MCF 10A (cell line): Measurements from ENCODE around the gene THEMIS. TPM values are rescaled to one million over a fixed set of nuclear protein-coding genes. Genes with fewer than 3 reads are reported as not detected.

Experiments used
- BruUV-seq: library from RNA; stranded (reverse); fragments of 400-500 nt; replicated peaks from 2 replicates; lab custom pipeline; 2021; lab: Mats Ljungman, UMichigan
- CTCF ChIA-PET: fragments of 300-600 bp; sonication (Branson Sonifier 250); formaldehyde crosslinking; extraction: SDS; loops from one replicate; lab custom pipeline; 2021; ENCODE audit warnings: antibody characterized with exemption, inconsistent platforms; lab: Yijun Ruan, JAX
- POLR2A ChIA-PET: fragments of 300-600, 350-650 bp; sonication (Branson Sonifier 250); formaldehyde crosslinking; extraction: SDS; loops from one replicate; lab custom pipeline; 2020; ENCODE audit warnings: antibody characterized with exemption, inconsistent platforms; lab: Yijun Ruan, JAX
- DNase-seq: peaks from one replicate; pipeline ENCODE4 v3.0.0-alpha.2; 2018; ENCODE audit not compliant: unreplicated experiment
- H3K27ac Mint-ChIP-seq: one replicate; pipeline ENCODE4 v1.8.0; 2022; ENCODE audit warnings: mild to moderate bottlenecking, low read depth, mixed read lengths; ENCODE audit not compliant: unreplicated experiment
- H3K27me3 Mint-ChIP-seq: one replicate; pipeline ENCODE4 v1.8.0; 2022; ENCODE audit warnings: mixed read lengths; ENCODE audit not compliant: insufficient read depth, unreplicated experiment
- H3K36me3 Mint-ChIP-seq: one replicate; pipeline ENCODE4 v1.8.0; 2022; ENCODE audit warnings: mild to moderate bottlenecking, moderate library complexity, mixed read lengths; ENCODE audit not compliant: insufficient read depth, unreplicated experiment
- H3K4me1 Mint-ChIP-seq: one replicate; pipeline ENCODE4 v1.8.0; 2022; ENCODE audit warnings: mixed read lengths; ENCODE audit not compliant: insufficient read depth, unreplicated experiment
- H3K4me3 Mint-ChIP-seq: one replicate; pipeline ENCODE4 v1.8.0; 2022; ENCODE audit warnings: mild to moderate bottlenecking, moderate library complexity, mixed read lengths; ENCODE audit not compliant: unreplicated experiment
- H3K9me3 Mint-ChIP-seq: one replicate; pipeline ENCODE4 v1.8.0; 2022; ENCODE audit warnings: mixed read lengths; ENCODE audit not compliant: unreplicated experiment
- intact Hi-C: fragments of 100-400 bp; cut with micrococcal nuclease; formaldehyde crosslinking; loops from 2 replicates; pipeline ENCODE4 v1.14.1; 2022
- total RNA-seq: library from RNA; stranded (reverse); gene quantifications from 2 replicates; pipeline ENCODE4 v1.2.3, GENCODE V29; 2022
- TF ChIP-seq, protein P1 (sequence below): fragments of 200-600 bp; IDR thresholded peaks from one replicate; pipeline ENCODE4 v1.8.0; 2022; ENCODE audit warnings: antibody characterized with exemption, mild to moderate bottlenecking; ENCODE audit not compliant: unreplicated experiment

THEMIS gene
- total RNA-seq, 1 experiment from 2014 or later = not detected

DNA sequence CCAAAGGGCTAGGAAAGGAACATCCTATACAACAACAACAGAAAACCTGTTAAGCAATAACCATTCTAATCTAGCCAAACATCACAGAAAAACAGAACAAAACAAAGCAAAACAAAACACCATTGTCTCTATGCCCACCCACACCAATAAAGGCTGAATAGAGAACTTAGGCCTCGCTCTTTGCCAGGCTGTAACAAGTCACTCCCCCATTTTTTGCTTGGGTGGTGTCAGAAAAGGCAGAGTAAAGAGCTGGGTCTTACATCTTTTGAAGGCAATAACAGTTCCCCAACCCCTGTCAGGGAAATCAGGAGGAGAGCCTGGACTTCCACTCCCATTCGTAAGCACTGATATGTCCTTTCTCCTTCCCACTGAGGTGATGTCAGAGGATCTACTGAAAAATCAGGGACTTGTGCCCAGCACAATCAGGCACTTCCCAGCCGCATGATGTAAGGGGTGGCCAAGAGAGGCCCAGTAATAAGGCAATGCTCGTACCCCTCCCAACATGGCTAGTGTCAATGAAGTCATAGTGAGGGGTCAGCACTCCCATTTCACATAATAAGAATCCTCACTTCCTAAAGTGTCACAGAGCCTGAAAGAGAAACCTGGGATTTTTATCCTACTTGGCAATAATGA, 31.0 kb downstream of the THEMIS start:
- CTCF ChIA-PET = interaction anchor here (0.6 to 1.3 kb wide), 3 partner anchors 35 to 855 kb away, joined by 3 read pairs; no protein-coding TSS in a partner anchor
- intact Hi-C loops = no loop called here

DNA sequence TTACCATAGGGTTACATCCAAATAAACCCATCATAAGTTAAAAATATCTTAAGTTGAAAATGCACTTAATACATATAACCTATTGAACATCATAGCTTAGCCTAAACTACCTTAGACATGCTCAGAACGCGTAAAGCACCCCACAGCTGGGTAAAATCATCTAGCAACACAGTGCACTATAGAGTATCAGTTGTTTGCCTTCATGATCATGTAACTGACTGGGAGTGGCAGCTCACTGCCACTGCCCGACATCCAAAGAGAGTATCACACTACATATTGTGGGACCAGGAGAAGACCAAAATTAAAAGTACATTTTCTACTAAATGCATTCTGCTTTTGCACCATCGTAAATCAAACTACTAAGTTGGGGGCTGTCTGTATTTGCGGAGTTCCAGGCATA, 31.7 kb downstream of the THEMIS start:
- no peaks in the 10 kb centered on the region for H3K36me3 Mint-ChIP-seq
- H3K27me3 Mint-ChIP-seq = no peaks in the 10 kb centered on the region
- no peak overlapping the region for H3K27ac Mint-ChIP-seq
- TF ChIP-seq, protein P1, sequence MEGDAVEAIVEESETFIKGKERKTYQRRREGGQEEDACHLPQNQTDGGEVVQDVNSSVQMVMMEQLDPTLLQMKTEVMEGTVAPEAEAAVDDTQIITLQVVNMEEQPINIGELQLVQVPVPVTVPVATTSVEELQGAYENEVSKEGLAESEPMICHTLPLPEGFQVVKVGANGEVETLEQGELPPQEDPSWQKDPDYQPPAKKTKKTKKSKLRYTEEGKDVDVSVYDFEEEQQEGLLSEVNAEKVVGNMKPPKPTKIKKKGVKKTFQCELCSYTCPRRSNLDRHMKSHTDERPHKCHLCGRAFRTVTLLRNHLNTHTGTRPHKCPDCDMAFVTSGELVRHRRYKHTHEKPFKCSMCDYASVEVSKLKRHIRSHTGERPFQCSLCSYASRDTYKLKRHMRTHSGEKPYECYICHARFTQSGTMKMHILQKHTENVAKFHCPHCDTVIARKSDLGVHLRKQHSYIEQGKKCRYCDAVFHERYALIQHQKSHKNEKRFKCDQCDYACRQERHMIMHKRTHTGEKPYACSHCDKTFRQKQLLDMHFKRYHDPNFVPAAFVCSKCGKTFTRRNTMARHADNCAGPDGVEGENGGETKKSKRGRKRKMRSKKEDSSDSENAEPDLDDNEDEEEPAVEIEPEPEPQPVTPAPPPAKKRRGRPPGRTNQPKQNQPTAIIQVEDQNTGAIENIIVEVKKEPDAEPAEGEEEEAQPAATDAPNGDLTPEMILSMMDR = no peak
- CTCF ChIA-PET = interaction anchor here (0.5 to 1.3 kb wide), 6 partner anchors 10 to 856 kb away, joined by 3 to 5 read pairs (median 3); no protein-coding TSS in a partner anchor
- no peak overlapping the region for H3K4me3 Mint-ChIP-seq
- H3K9me3 Mint-ChIP-seq = no peaks in the 10 kb centered on the region
- DNase-seq = no peak
- no peaks in the 10 kb centered on the region for H3K4me1 Mint-ChIP-seq
- no TSS peak for BruUV-seq
- POLR2A ChIA-PET = interaction anchor here (0.7 kb wide), 1 partner anchor 108 kb away, joined by 3 read pairs; no protein-coding TSS in a partner anchor
- intact Hi-C loops = no loop called here

More for the DNA sequence above, 31.0 kb downstream of the THEMIS start:
- Mint-ChIP-seq H3K27me3 (no peaks in the 10 kb centered on the region), H3K9me3 (no peaks in the 10 kb centered on the region), H3K4me3 (no peak overlapping the region), H3K36me3 (no peaks in the 10 kb centered on the region), H3K27ac (no peak overlapping the region), H3K4me1 (no peaks in the 10 kb centered on the region)
- no TSS peak for BruUV-seq
- no peak for DNase-seq
- POLR2A ChIA-PET = interaction anchor here (0.6 to 0.7 kb wide), 2 partner anchors 107 to 492 kb away, joined by 3 read pairs; no protein-coding TSS in a partner anchor
- TF ChIP-seq, protein P1 = no peak

DNA sequence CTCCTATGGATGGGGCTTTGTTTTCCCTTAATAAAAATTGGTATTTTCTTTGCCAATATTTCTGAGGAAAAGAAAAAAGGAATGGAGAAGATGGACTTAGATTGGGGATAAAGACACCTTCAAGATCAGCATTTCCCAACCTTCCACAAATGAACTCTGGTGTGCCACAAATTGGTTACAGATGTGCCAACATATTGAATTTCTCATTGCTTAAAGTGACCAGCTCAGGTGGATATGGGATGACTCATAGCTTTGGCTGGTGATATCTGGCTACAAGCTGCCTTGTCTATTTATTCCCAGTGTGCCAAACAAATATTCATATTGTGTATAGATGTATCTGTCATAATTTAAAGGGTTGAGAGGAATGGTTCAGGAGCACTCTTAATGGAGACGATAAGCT, 32.5 kb downstream of the THEMIS start:
- Mint-ChIP-seq H3K9me3 (no peaks in the 10 kb centered on the region), H3K36me3 (no peaks in the 10 kb centered on the region), H3K4me3 (no peak overlapping the region), H3K27me3 (no peaks in the 10 kb centered on the region), H3K27ac (no peak overlapping the region), H3K4me1 (no peaks in the 10 kb centered on the region)
- BruUV-seq = no TSS peak
- ChIA-PET POLR2A (no interaction called here), CTCF (interaction anchor here (0.6 to 1.1 kb wide), 3 partner anchors 9 to 50 kb away, joined by 3 to 5 read pairs (median 4); no protein-coding TSS in a partner anchor)
- peak; percentile 11 for DNase-seq
- TF ChIP-seq, protein P1 = no peak
- intact Hi-C loops = no loop called here

DNA sequence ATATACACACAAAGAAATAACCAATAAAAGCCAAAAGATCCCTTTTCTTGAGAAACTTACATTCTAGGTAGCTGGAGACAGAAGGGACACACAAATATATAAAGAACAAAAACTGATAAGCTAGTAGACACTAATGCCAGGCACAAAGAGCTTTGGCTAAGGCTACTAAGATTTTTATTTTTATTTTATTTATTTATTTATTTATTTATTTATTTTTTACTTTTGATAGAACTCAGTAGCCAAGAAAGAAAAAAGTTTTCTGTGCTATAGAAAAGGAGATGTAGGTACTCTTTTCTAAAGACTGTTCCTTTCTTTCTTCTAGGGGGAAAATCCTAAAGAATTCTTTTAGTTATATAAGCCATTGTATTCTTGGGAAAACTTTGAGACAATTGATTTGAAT, 34.1 kb downstream of the THEMIS start:
- TF ChIP-seq, protein P1 = no peak
- Mint-ChIP-seq H3K9me3 (no peaks in the 10 kb centered on the region), H3K4me1 (no peaks in the 10 kb centered on the region), H3K27me3 (no peaks in the 10 kb centered on the region), H3K36me3 (no peaks in the 10 kb centered on the region), H3K27ac (no peak overlapping the region), H3K4me3 (no peak overlapping the region)
- POLR2A ChIA-PET = interaction anchor here (0.6 kb wide), 1 partner anchor 47 kb away, joined by 5 read pairs; no protein-coding TSS in a partner anchor
- no TSS peak for BruUV-seq
- DNase-seq = no peak
- intact Hi-C loops = no loop called here
- CTCF ChIA-PET = no interaction called here
